Prostate gland (tissue), 2 donors: ENCODE results near the gene PTPRCAP. TPM values are rescaled to one million over a fixed set of nuclear protein-coding genes. Genes with fewer than 3 reads are reported as not detected.
A peak's percentile ranks its signal among the peaks of the same experiment; 100 is the strongest.
"Not testable (repeated sequence)": the region's sequence is repeated elsewhere in the genome, so short reads cannot be mapped to it uniquely, and the experiment has no call there.

Experiments used
- DNase-seq: peaks from one replicate; pipeline ENCODE4 v3.0.0-alpha.2; 2019; ENCODE audit warnings: low spot score
- H3K27ac ChIP-seq, 2 donors: fragments of 200-600 bp; sonication (generic); 2 replicates each; pipeline ENCODE4 v1.5.1; 2017 to 2019
- H3K27me3 ChIP-seq: fragments of 200-600 bp; sonication (generic); replicated peaks from 2 replicates; pipeline ENCODE4 v1.5.1; 2019; ENCODE audit not compliant: insufficient read depth
- H3K36me3 ChIP-seq, 2 donors: fragments of 200-600 bp; sonication (generic); 1 replicate in 1 of 2; 2 replicates in 1 of 2; pipeline versions ENCODE4 v1.5.1 to v1.8.1; 2017 to 2019
- H3K4me1 ChIP-seq: fragments of 200-600 bp; sonication (generic); replicated peaks from 2 replicates; pipeline ENCODE4 v1.5.1; 2019
- H3K4me3 ChIP-seq, 2 donors: fragments of 200-600 bp; sonication (generic); 2 replicates each; pipeline ENCODE4 v1.5.1; 2017 to 2019
- H3K9me3 ChIP-seq: fragments of 200-600 bp; sonication (generic); 2 replicates; pipeline ENCODE4 v1.5.1; 2017
- POLR2A ChIP-seq: fragments of 450-650 bp; IDR thresholded peaks from one replicate; pipeline ENCODE4 v1.6.1; 2016; ENCODE audit warnings: antibody characterized with exemption, mild to moderate bottlenecking
- POLR2AphosphoS5 ChIP-seq: sonication (generic); formaldehyde crosslinking; IDR thresholded peaks from one replicate; pipeline ENCODE4 v1.6.1; 2017; ENCODE audit warnings: antibody characterized with exemption
- WGBS: methylation state at CpG from one replicate; pipeline ENCODE4 v1.1.5; 2018; 5-methylcytosine and 5-hydroxymethylcytosine counted together
- intact Hi-C: fragments of 100-400 bp; cut with DNase I; formaldehyde crosslinking; loops from one replicate; pipeline ENCODE4 v1.14.2; 2022
- total RNA-seq, 2 donors: library from RNA; depleted of rRNA; stranded (reverse); fragments of >200 nt; gene quantifications; one replicate each; pipeline ENCODE4 v1.1.0, GENCODE V29; 2016
- TF ChIP-seq, protein P1 (sequence below), 4 experiments: fragments of 200-600 bp in 2 of 4; fragments of 450-650 bp in 2 of 4; sonication (generic) in 2 of 4; IDR thresholded peaks; 1 replicate in 3 of 4; 2 replicates in 1 of 4; pipeline ENCODE4 v1.5.1; 2016 to 2019; ENCODE audit warnings: antibody characterized with exemption in 4 of 4, mild to moderate bottlenecking in 2 of 4, moderate library complexity in 2 of 4

The PTPRCAP gene
- total RNA-seq, 2 donors from 2014 or later: 2.9 to 5.9 TPM

DNA sequence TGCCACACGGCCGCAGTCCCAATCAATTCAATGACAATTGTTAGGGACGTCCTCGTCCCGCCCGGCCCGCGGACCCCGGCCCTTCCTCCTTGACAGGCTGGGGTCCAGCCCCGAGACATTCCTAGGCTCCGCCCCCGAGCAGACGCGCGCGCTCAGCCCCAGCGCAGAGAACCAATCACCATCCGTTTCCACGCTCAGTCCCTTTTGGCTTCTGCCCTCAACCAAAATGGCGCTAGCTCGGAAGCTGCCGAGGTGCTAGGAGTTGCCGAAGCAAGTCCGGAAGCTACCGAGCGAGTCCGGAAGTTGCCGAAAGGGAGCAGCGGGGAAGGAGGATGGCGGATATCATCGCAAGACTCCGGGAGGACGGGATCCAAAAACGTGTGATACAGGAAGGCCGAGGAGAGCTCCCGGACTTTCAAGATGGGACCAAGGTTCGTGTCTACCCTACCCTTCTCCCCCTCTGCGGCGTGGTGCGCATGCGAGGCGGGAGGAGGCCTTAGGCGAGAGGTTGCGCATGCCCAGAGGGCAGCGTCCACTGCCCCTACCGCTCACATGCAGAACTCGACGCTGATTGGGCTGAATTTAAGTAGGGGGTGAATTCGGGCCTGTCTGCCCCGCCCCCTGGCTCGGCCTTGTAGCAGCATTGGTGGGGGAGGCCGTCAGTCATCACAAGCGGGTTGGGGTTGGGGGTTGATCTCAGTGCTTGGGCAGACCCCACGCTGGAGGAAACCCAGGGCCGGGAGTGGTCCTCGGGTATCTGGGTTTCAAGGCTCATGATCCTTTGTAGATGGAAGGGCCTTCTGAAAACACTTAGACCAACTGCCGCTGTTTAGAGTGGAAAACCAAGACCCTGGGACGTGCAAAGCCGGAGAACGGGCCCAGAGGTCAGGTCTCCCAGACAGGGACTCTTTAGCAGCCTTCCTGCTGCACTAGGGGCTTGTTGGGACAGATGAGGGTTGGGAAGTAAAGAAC lies 45.6 kb upstream of the PTPRCAP start, which contains the start of gene AIP:
AIP (plus strand) TSS at position 200 of the 972 bp plus-strand sequence; CDS start at position 333, 133 bp downstream.
- 9% methylated on average over 60 of the region's 60 CpGs for WGBS
- Histone ChIP-seq H3K27ac (peak within 1 kb of the TSS; percentile 77 to 85), H3K27me3 (no peaks in the 10 kb centered on the region), H3K4me1 (peaks cover 6% of the 10 kb centered on the region), H3K4me3 (peak within 1 kb of the TSS; percentile 45 to 46), H3K36me3 (no peaks in the 10 kb centered on the region), H3K9me3 (no peaks in the 10 kb centered on the region)
- TF ChIP-seq POLR2AphosphoS5: peak; percentile 99
- TF ChIP-seq, protein P1, sequence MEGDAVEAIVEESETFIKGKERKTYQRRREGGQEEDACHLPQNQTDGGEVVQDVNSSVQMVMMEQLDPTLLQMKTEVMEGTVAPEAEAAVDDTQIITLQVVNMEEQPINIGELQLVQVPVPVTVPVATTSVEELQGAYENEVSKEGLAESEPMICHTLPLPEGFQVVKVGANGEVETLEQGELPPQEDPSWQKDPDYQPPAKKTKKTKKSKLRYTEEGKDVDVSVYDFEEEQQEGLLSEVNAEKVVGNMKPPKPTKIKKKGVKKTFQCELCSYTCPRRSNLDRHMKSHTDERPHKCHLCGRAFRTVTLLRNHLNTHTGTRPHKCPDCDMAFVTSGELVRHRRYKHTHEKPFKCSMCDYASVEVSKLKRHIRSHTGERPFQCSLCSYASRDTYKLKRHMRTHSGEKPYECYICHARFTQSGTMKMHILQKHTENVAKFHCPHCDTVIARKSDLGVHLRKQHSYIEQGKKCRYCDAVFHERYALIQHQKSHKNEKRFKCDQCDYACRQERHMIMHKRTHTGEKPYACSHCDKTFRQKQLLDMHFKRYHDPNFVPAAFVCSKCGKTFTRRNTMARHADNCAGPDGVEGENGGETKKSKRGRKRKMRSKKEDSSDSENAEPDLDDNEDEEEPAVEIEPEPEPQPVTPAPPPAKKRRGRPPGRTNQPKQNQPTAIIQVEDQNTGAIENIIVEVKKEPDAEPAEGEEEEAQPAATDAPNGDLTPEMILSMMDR (IDR thresholded peaks at IDR 0.05): peak in 2 of 4 experiments; percentile 34 to 44
- peak; percentile 70 for TF ChIP-seq POLR2A
- intact Hi-C loops: no loop called here
- peak; percentile 97 for DNase-seq

DNA sequence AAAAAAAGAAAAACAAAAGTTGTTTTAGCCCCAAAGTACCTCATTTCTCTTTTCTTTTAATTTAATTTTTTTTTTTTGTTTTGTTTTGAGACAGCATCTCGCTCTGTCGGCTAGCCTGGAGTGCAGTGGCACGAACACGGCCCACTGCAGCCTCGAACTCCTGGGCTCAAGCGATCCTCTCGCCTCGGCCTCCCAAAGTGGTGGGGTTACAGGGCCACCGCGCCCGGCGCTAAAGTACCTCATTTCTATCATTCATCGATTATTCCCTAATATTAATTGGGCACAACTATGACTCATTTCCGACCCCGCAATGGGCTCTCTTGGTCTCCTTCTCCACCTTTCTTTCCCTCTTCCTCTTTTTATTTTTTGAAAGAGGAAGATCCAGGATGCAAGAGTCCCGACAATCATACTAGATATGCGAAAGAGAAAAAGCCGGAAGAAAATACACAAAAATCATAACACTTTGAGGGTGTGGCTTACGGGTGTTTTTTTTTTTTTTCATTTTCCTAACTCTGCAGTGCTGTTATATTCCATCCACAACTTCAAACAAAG lies 44.9 kb upstream of the PTPRCAP start:
- Histone ChIP-seq H3K36me3 (no peaks in the 10 kb centered on the region), H3K27ac (peak overlapping the region; percentile 77 to 85), H3K9me3 (no peaks in the 10 kb centered on the region), H3K4me1 (peaks cover 6% of the 10 kb centered on the region), H3K27me3 (no peaks in the 10 kb centered on the region), H3K4me3 (peak overlapping the region; percentile 45 to 46)
- 46% methylated on average over 19 of the region's 19 CpGs for WGBS
- intact Hi-C loops: no loop called here
- DNase-seq: no peak
- TF ChIP-seq, protein P1 (IDR thresholded peaks at IDR 0.05): no peak
- TF ChIP-seq POLR2A: no peak
- TF ChIP-seq POLR2AphosphoS5: no peak

DNA sequence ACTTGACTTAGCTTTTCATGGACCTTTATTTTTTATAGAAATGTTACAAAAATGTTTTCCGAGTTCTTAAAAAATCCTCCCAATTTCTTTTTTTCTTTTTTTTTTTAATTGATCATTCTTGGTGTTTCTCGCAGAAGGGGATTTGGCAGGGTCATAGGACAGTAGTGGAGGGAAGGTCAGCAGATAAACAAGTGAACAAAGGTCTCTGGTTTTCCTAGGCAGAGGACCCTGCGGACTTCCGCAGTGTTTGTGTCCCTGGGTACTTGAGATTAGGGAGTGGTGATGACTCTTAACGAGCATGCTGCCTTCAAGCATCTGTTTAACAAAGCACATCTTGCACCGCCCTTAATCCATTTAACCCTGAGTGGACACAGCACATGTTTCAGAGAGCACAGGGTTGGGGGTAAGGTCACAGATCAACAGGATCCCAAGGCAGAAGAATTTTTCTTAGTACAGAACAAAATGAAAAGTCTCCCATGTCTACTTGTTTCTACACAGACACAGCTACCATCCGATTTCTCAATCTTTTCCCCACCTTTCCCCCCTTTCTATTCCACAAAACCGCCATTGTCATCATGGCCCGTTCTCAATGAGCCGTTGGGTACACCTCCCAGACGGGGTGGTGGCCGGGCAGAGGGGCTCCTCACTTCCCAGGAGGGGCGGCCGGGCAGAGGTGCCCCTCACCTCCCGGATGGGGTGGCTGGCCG lies 40.0 kb upstream of the PTPRCAP start:
- 80% methylated on average over 15 of the region's 16 CpGs for WGBS
- H3K27ac ChIP-seq, DNase-seq, H3K4me3 ChIP-seq, H3K36me3 ChIP-seq, H3K27me3 ChIP-seq, H3K4me1 ChIP-seq, H3K9me3 ChIP-seq, intact Hi-C loops: not testable (repeated sequence)

DNA sequence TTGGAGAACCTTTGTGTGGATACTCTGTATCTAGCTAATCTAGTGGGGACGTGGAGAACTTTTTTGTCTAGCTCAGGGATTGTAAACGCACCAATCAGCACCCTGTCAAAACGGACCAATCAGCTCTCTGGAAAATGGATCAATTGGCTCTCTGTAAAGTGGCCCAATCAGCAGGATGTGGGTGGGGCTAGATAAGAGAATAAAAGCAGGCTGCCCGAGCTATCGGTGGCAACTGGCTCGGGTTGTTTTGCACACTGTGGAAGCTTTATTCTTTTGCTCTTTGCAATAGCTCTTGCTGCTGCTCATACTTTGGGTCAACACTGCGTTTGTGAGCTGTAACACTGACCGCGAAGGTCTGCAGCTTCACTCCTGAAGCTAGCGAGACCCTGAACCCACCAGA lies 39.2 kb upstream of the PTPRCAP start:
- H3K27me3 ChIP-seq, H3K4me3 ChIP-seq, DNase-seq, intact Hi-C loops, H3K36me3 ChIP-seq, H3K4me1 ChIP-seq, H3K27ac ChIP-seq, H3K9me3 ChIP-seq: not testable (repeated sequence)
- WGBS: 86% methylated on average over 10 of the region's 10 CpGs

DNA sequence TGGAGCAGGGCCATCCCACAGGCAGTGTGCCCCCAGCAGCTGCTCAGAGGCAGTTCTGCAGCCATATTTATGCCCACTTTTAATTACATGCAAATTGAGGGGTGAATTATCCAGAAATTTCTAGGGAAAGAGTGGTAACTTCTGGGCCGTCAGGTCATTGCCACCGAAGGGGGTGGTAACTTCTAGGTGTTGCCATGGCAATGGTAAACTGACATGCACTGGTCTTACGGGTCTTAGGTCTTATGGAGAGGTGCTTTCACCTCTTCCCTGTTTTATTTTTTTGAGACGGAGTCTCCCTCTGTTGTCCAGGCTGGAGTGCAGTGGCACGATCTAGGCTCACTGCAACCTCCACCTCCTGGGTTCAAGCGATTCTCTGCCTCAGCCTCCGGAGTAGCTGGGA lies 35.4 kb upstream of the PTPRCAP start:
- DNase-seq: no peak
- Histone ChIP-seq H3K36me3 (no peaks in the 10 kb centered on the region), H3K4me1 (no peaks in the 10 kb centered on the region), H3K9me3 (no peaks in the 10 kb centered on the region), H3K27me3 (no peaks in the 10 kb centered on the region), H3K27ac (no peak overlapping the region), H3K4me3 (no peak overlapping the region)
- no peak for TF ChIP-seq POLR2AphosphoS5
- TF ChIP-seq, protein P1 (IDR thresholded peaks at IDR 0.05): no peak
- TF ChIP-seq POLR2A: no peak
- WGBS: 75% methylated on average over 7 of the region's 7 CpGs
- intact Hi-C loops: no loop called here
